Tongue (tissue), 1 donor: ENCODE data around the gene MAP6D1. TPM values are rescaled to one million over a fixed set of nuclear protein-coding genes. Genes with fewer than 3 reads are reported as not detected.

Source experiments
- total RNA-seq: library from RNA; depleted of rRNA; stranded (reverse); fragments of >200 nt; gene quantifications from one replicate; pipeline ENCODE4 v1.2.3, GENCODE V29; 2014

Gene MAP6D1
- total RNA-seq, 1 donor from 2014 or later, result 27.5 TPM

Other genes starting within 250 kb of the MAP6D1 start
- gene KLHL24, start 190.0 kb downstream of the MAP6D1 start, total RNA-seq, result 221 TPM
- gene YEATS2, start 127.8 kb downstream of the MAP6D1 start, total RNA-seq, result 36.5 TPM
- gene PARL, start 59.3 kb upstream of the MAP6D1 start, total RNA-seq, result 41.9 TPM
- 58.7 TPM for gene ABCC5, start 192.3 kb upstream of the MAP6D1 start, total RNA-seq
- not detected for gene HTR3D, start 206.2 kb upstream of the MAP6D1 start, total RNA-seq
- gene HTR3C, start 227.5 kb upstream of the MAP6D1 start, total RNA-seq, result not detected